IMR-90 (cell line): ENCODE measurements around the gene NAE1.

Experiments used
- CHD1 ChIP-seq: IDR thresholded peaks from 2 replicates; pipeline ENCODE4 v1.6.1; 2012; ENCODE audit warnings: low read depth, low read length, improper control_type of control experiment
- FOS ChIP-seq: fragments of 150-350 bp; IDR thresholded peaks from 2 replicates; pipeline ENCODE4 v1.6.1; 2016; ENCODE audit warnings: low read depth, low read length
- MAFK ChIP-seq: IDR thresholded peaks from 2 replicates; pipeline ENCODE4 v1.6.1; 2012; ENCODE audit warnings: low read depth, low read length, improper control_type of control experiment
- POLR2A ChIP-seq: IDR thresholded peaks from 2 replicates; pipeline ENCODE4 v1.6.1; 2012; ENCODE audit warnings: mild to moderate bottlenecking, low read depth, low read length
- RFX5 ChIP-seq: IDR thresholded peaks from 2 replicates; pipeline ENCODE4 v1.8.0; 2012; ENCODE audit warnings: low read depth, mild to moderate bottlenecking, low read length, moderate library complexity
- TF ChIP-seq, protein P1 (sequence below): conservative IDR thresholded peaks from 2 replicates; pipeline ENCODE4 v1.5.1; 2012; ENCODE audit warnings: mild to moderate bottlenecking, low read depth, low read length, improper control_type of control experiment

DNA sequence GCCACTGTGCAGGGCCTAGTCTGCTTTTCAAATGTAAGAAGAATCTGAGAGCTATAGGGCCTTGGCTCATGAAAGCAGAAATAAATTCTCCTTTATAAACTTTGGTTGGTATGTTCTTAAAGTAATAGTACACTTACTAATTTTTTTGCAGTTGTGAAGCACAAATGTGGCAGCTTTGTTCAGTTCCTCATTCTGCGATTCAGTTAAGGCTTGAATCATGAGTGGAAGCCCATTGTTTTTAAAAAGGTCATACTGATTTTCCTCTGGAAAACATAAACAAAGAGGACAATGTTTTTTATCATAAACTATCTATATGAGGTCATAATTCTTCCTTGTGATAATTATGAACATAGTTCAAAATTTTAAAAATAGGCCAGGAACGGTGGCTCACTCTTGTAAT is 55.8 kb downstream of the NAE1 start:
- TF ChIP-seq RFX5 (no peak), POLR2A (no peak), FOS (no peak), MAFK (no peak), CHD1 (no peak)
- TF ChIP-seq, protein P1, sequence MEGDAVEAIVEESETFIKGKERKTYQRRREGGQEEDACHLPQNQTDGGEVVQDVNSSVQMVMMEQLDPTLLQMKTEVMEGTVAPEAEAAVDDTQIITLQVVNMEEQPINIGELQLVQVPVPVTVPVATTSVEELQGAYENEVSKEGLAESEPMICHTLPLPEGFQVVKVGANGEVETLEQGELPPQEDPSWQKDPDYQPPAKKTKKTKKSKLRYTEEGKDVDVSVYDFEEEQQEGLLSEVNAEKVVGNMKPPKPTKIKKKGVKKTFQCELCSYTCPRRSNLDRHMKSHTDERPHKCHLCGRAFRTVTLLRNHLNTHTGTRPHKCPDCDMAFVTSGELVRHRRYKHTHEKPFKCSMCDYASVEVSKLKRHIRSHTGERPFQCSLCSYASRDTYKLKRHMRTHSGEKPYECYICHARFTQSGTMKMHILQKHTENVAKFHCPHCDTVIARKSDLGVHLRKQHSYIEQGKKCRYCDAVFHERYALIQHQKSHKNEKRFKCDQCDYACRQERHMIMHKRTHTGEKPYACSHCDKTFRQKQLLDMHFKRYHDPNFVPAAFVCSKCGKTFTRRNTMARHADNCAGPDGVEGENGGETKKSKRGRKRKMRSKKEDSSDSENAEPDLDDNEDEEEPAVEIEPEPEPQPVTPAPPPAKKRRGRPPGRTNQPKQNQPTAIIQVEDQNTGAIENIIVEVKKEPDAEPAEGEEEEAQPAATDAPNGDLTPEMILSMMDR, result no peak
